ENCODE results near the gene YDJC.

GRCh38 chr22:21639359-21639758 lies 9.5 kb upstream of the YDJC start:
- TF ChIP-seq CTCF (conservative IDR thresholded peaks at IDR 0.05; ENCODE audit: low read length), result no peak
- TF ChIP-seq EZH2phosphoT487 (IDR thresholded peaks at IDR 0.05; ENCODE audit: borderline replicate concordance, low read depth, low read length), result no peak
